ENCODE results near the gene ATP5F1E. TPM values are rescaled to one million over a fixed set of nuclear protein-coding genes. Genes with fewer than 3 reads are reported as not detected.

The ATP5F1E gene
- total and polyA plus RNA-seq, 9 of the 15 experiments (the other 6 are each of a cell fraction or from before 2014, with no cell fraction given), result 60.3 to 162 (median 113) TPM

DNA sequence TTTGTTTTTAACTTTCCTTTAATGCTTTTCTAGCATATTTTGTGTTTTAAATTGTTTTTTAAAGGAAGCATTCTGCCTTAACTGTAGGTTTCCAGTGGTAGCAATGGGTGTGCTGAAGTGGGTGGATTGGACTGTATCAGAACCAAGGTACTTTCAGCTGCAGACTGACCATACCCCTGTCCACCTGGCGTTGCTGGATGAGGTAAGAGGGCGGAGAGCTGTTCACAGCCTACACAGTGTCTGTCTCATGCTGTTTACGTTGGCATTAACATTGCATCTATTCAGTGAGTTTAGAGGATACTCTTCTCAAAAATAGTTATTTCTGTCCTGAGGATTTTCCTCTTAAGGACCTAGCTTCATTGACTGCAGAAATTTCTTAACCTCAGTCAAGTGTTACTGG, 39.2 kb downstream of the ATP5F1E start:
- no peak overlapping the region for H3K4me3 ChIP-seq
- BruUV-seq (replicated peaks), result no TSS peak
- intact Hi-C loops (cut with micrococcal nuclease), result no loop called here
- H3K4me2 ChIP-seq (ENCODE audit: insufficient read depth, low read length), result no peak overlapping the region
- FAIRE-seq, result no peak
- TF ChIP-seq SMAD2 (IDR thresholded peaks at IDR 0.05; ENCODE audit: low read depth, low read length), result no peak
- H2AFZ ChIP-seq (ENCODE audit: low read depth, low read length), result no peak overlapping the region
- in situ Hi-C loops (cut with MboI), result no loop called here
- 0 out of 3 replicates have a peak, but pooled peaks cover under 1% of the 10 kb centered on the region for H3K79me2 ChIP-seq (ENCODE audit: control insufficient read depth, insufficient read depth, low read length)
- no peaks in the 10 kb centered on the region for H3K27me3 ChIP-seq (ENCODE audit: control insufficient read depth in 2 of 2, insufficient read depth in 2 of 2, low read length in 2 of 2)
- H3K9me3 ChIP-seq (replicated peaks; ENCODE audit: control insufficient read depth, insufficient read depth, low read depth, low read length), result no peaks in the 10 kb centered on the region
- H3K9ac ChIP-seq (ENCODE audit: insufficient read depth in 1 of 2, low read depth in 2 of 2, low read length in 2 of 2), result no peak overlapping the region
- H3K4me1 ChIP-seq (replicated peaks in 1 of 2; ENCODE audit: control insufficient read depth in 2 of 2, insufficient read depth in 2 of 2, low read length in 2 of 2), result peaks cover 0 to 7% of the 10 kb centered on the region in 2 experiments; a peak in 1 of 5 replicates
- POLR2A ChIA-PET, result interaction anchor here (0.7 to 4.0 kb wide), 6 partner anchors 10 to 35 kb away, joined by 3 to 29 read pairs (median 4); partner anchors contain the start of genes NELFCD and TUBB1
- no peak overlapping the region for H3K27ac ChIP-seq (ENCODE audit: extremely low read depth, low read depth, low read length)
- CTCF ChIA-PET (ENCODE audit: low intra/inter-chr PET ratio), result no interaction called here
- DNase-seq (ENCODE audit: extremely low read depth in 1 of 4, low spot score in 3 of 4), result no peak
- no peaks in the 10 kb centered on the region for H3K9me1 ChIP-seq (ENCODE audit: control insufficient read depth, insufficient read depth, low read length)
- WGBS (ENCODE audit: insufficient coverage, low coverage, missing lambda C conversion rate), result 95% methylated on average over 3 of the region's 3 CpGs
- peaks cover 98% of the 10 kb centered on the region for H3K36me3 ChIP-seq (ENCODE audit: control insufficient read depth, insufficient read depth, low read length)
- ATAC-seq, result no peak
- 0 out of 2 replicates have a peak, but pooled peaks cover 4% of the 10 kb centered on the region for H4K20me1 ChIP-seq (replicated peaks; ENCODE audit: control insufficient read depth, insufficient read depth, low read length)

- H3K9ac ChIP-seq (ENCODE audit: insufficient read depth in 1 of 2, low read depth in 2 of 2, low read length in 2 of 2), result no peak overlapping the region
Measured at GRCh38 chr20:58991715-58992114, 40.4 kb downstream of the ATP5F1E start.

More at GRCh38 chr20:58991715-58992114, 40.4 kb downstream of the ATP5F1E start:
- H3K9me1 ChIP-seq (ENCODE audit: control insufficient read depth, insufficient read depth, low read length), result no peaks in the 10 kb centered on the region
- ATAC-seq (no peak), DNase-seq (ENCODE audit: extremely low read depth in 1 of 4, low spot score in 3 of 4) (no peak), FAIRE-seq (no peak)
- POLR2A ChIA-PET, result interaction anchor here (0.6 to 4.0 kb wide), 4 partner anchors 9 to 74 kb away, joined by 3 to 29 read pairs (median 3); partner anchors contain the start of gene NELFCD
- intact Hi-C loops (cut with micrococcal nuclease), result no loop called here
- H3K79me2 ChIP-seq (ENCODE audit: control insufficient read depth, insufficient read depth, low read length), result peaks cover 10% of the 10 kb centered on the region; the same call in 1 of the 3 replicates
- CTCF ChIA-PET (ENCODE audit: low intra/inter-chr PET ratio), result no interaction called here
- 0 out of 2 replicates have a peak, but pooled peaks cover 4% of the 10 kb centered on the region for H4K20me1 ChIP-seq (replicated peaks; ENCODE audit: control insufficient read depth, insufficient read depth, low read length)
- WGBS (ENCODE audit: insufficient coverage, low coverage, missing lambda C conversion rate), result 86% methylated on average over 9 of the region's 9 CpGs
- no peak overlapping the region for H3K4me2 ChIP-seq (ENCODE audit: insufficient read depth, low read length)
- no TSS peak for BruUV-seq (replicated peaks)
- no peak overlapping the region for H2AFZ ChIP-seq (ENCODE audit: low read depth, low read length)
- no peak overlapping the region for H3K4me3 ChIP-seq
- no peak overlapping the region for H3K27ac ChIP-seq (ENCODE audit: extremely low read depth, low read depth, low read length)
- peaks cover 98% of the 10 kb centered on the region for H3K36me3 ChIP-seq (ENCODE audit: control insufficient read depth, insufficient read depth, low read length)
- in situ Hi-C loops (cut with MboI), result no loop called here
- H3K9me3 ChIP-seq (replicated peaks; ENCODE audit: control insufficient read depth, insufficient read depth, low read depth, low read length), result no peaks in the 10 kb centered on the region
- peaks cover 0 to 7% of the 10 kb centered on the region in 2 experiments; a peak in 1 of 5 replicates for H3K4me1 ChIP-seq (replicated peaks in 1 of 2; ENCODE audit: control insufficient read depth in 2 of 2, insufficient read depth in 2 of 2, low read length in 2 of 2)
- no peaks in the 10 kb centered on the region for H3K27me3 ChIP-seq (ENCODE audit: control insufficient read depth in 2 of 2, insufficient read depth in 2 of 2, low read length in 2 of 2)
- TF ChIP-seq HDAC6 (IDR thresholded peaks at IDR 0.05; ENCODE audit: low read depth, low read length) (no peak), STAT5A (IDR thresholded peaks at IDR 0.05; ENCODE audit: borderline replicate concordance, low read length) (no peak), ZNF165 (CRISPR knock-in tag; IDR thresholded peaks at IDR 0.05; ENCODE audit: borderline replicate concordance) (no peak), KDM1A (IDR thresholded peaks at IDR 0.05) (no peak), U2AF1 (optimal IDR thresholded peaks at IDR 0.05; ENCODE audit: low read depth, low read length) (no peak), MXI1 (IDR thresholded peaks at IDR 0.05; ENCODE audit: low read depth, low read length) (no peak), ETV1 (tag; conservative IDR thresholded peaks at IDR 0.05; ENCODE audit: low read depth) (no peak)
